H1 (cell line): ENCODE results near the gene VPS26B. TPM values are rescaled to one million over a fixed set of nuclear protein-coding genes. Genes with fewer than 3 reads are reported as not detected.

ENCODE experiments used
- CTCF ChIA-PET: fragments of 300-600 bp; sonication (Branson Sonifier 250); formaldehyde crosslinking; loops from one replicate; lab custom pipeline; 2021; ENCODE audit not compliant: partially characterized antibody; lab: Charles Lee
- POLR2A ChIA-PET: fragments of 300-600 bp; sonication (Branson Sonifier 250); formaldehyde crosslinking; loops from one replicate; lab custom pipeline; 2021; ENCODE audit warnings: inconsistent platforms; ENCODE audit not compliant: partially characterized antibody; lab: Charles Lee
- DNase-seq, 2 experiments: peaks; one replicate each; pipeline versions ENCODE4 v3.0.0 to v3.0.0-alpha.2; 2010 to 2022; ENCODE audit warnings: low spot score in 2 of 2, low read depth in 1 of 2, mixed read lengths in 1 of 2
- FAIRE-seq: peaks from 2 replicates; lab custom pipeline; 2011; peaks lifted over from hg19 to GRCh38; lab: Jason Lieb, UNC
- H2AFZ ChIP-seq: 2 replicates; pipeline ENCODE4 v1.8.1; 2012; ENCODE audit warnings: low read length, inconsistent platforms
- H2AK5ac ChIP-seq: 2 replicates; pipeline ENCODE4 v1.6.1; 2013; ENCODE audit warnings: low read depth, low read length
- H2BK120ac ChIP-seq: replicated peaks from 2 replicates; pipeline ENCODE3; 2013; ENCODE audit warnings: low read depth, low read length, inconsistent platforms
- H2BK12ac ChIP-seq: 2 replicates; pipeline ENCODE4 v1.6.1; 2013; ENCODE audit warnings: low read depth, low read length
- H2BK15ac ChIP-seq: 2 replicates; pipeline ENCODE4 v1.6.1; 2013; ENCODE audit warnings: low read length
- H2BK20ac ChIP-seq: 2 replicates; pipeline ENCODE4 v1.6.1; 2013; ENCODE audit warnings: low read length
- H2BK5ac ChIP-seq: 2 replicates; pipeline ENCODE4 v1.6.1; 2013; ENCODE audit warnings: low read depth, low read length
- H3K14ac ChIP-seq: 2 replicates; pipeline ENCODE4 v1.6.1; 2013; ENCODE audit warnings: inconsistent platforms; ENCODE audit not compliant: insufficient read length
- H3K18ac ChIP-seq: 2 replicates; pipeline ENCODE4 v1.6.1; 2013; ENCODE audit warnings: low read length; ENCODE audit errors: extremely low read depth
- H3K23ac ChIP-seq: 2 replicates; pipeline ENCODE4 v1.6.1; 2013; ENCODE audit warnings: inconsistent platforms; ENCODE audit not compliant: insufficient read length
- H3K23me2 ChIP-seq: 2 replicates; pipeline ENCODE4 v1.6.1; 2013; ENCODE audit warnings: low read depth, low read length
- H3K27ac ChIP-seq: 2 replicates; pipeline ENCODE4 v1.6.1; 2011; ENCODE audit warnings: low read depth, low read length, inconsistent platforms
- H3K27me3 ChIP-seq, 4 experiments: replicated peaks in 1 of 4; 1 replicate in 1 of 4; 2 replicates in 3 of 4; pipeline versions ENCODE4 v1.6.1 to v1.8.1; 2011 to 2013; ENCODE audit warnings: low read length in 3 of 4, mild to moderate bottlenecking in 3 of 4, inconsistent platforms in 2 of 4, mixed read lengths in 2 of 4, moderate library complexity in 1 of 4; ENCODE audit not compliant: control insufficient read depth in 3 of 4, insufficient read depth in 3 of 4; ENCODE audit errors: extremely low read depth in 1 of 4
- H3K36me3 ChIP-seq, 4 experiments: 2 replicates each; pipeline versions ENCODE4 v1.6.1 to v1.8.1; 2011 to 2013; ENCODE audit warnings: mild to moderate bottlenecking in 4 of 4, low read length in 3 of 4, moderate library complexity in 2 of 4, control low read depth in 1 of 4, inconsistent platforms in 1 of 4; ENCODE audit not compliant: insufficient read depth in 4 of 4, control insufficient read depth in 2 of 4
- H3K4ac ChIP-seq: replicated peaks from 2 replicates; pipeline ENCODE3; 2013; ENCODE audit warnings: low read length, low read depth, mixed read lengths, inconsistent platforms; ENCODE audit not compliant: insufficient read length
- H3K4me1 ChIP-seq, 4 experiments: replicated peaks in 1 of 4; 1 replicate in 1 of 4; 2 replicates in 3 of 4; pipeline versions ENCODE4 v1.6.1 to v1.8.1; 2011 to 2013; ENCODE audit warnings: low read length in 3 of 4, inconsistent platforms in 2 of 4, mixed read lengths in 1 of 4; ENCODE audit not compliant: insufficient read depth in 4 of 4, control insufficient read depth in 3 of 4
- H3K4me2 ChIP-seq, 2 experiments: 2 replicates each; pipeline versions ENCODE4 v1.6.1 to v1.8.1; 2011 to 2013; ENCODE audit warnings: low read depth in 2 of 2, low read length in 2 of 2, control low read depth in 1 of 2, inconsistent platforms in 1 of 2, mild to moderate bottlenecking in 1 of 2; ENCODE audit not compliant: insufficient read depth in 1 of 2
- H3K4me3 ChIP-seq, 4 experiments: fragments of 200-600, 300-600 bp in 1 of 4; sonication (generic), shearing (Covaris generic), sonication (Bioruptor Twin) in 1 of 4; 2 replicates each; pipeline versions ENCODE4 v1.5.1 to v1.8.1; 2011 to 2016; ENCODE audit warnings: low read length in 4 of 4, low read depth in 3 of 4, control low read depth in 2 of 4, inconsistent platforms in 2 of 4, mild to moderate bottlenecking in 2 of 4, mixed read lengths in 1 of 4, moderate library complexity in 1 of 4; ENCODE audit not compliant: insufficient read depth in 2 of 4; ENCODE audit errors: extremely low read depth in 1 of 4
- H3K56ac ChIP-seq: replicated peaks from 2 replicates; pipeline ENCODE3; 2013; ENCODE audit warnings: low read depth, mild to moderate bottlenecking, mixed read lengths, low read length, inconsistent platforms; ENCODE audit not compliant: insufficient read length
- H3K79me1 ChIP-seq: 2 replicates; pipeline ENCODE4 v1.6.1; 2013; ENCODE audit warnings: low read depth, low read length, control low read depth
- H3K79me2 ChIP-seq, 2 experiments: 2 replicates each; pipeline versions ENCODE4 v1.6.1 to v1.8.1; 2012 to 2013; ENCODE audit warnings: low read length in 2 of 2, mild to moderate bottlenecking in 2 of 2, inconsistent platforms in 1 of 2; ENCODE audit not compliant: insufficient read depth in 2 of 2, control insufficient read depth in 1 of 2
- H3K9ac ChIP-seq, 4 experiments: replicated peaks in 1 of 4; 1 replicate in 1 of 4; 2 replicates in 3 of 4; pipeline versions ENCODE4 v1.6.1 to v1.8.1; 2011 to 2013; ENCODE audit warnings: low read depth in 3 of 4, low read length in 3 of 4, control low read depth in 2 of 4, mild to moderate bottlenecking in 2 of 4, moderate library complexity in 2 of 4, inconsistent platforms in 1 of 4; ENCODE audit errors: extremely low read depth in 1 of 4
- H3K9me3 ChIP-seq, 2 experiments: 2 replicates each; pipeline versions ENCODE4 v1.6.1 to v1.8.1; 2012 to 2013; ENCODE audit warnings: mild to moderate bottlenecking in 2 of 2, moderate library complexity in 2 of 2, control low read depth in 1 of 2, inconsistent platforms in 1 of 2, low read depth in 1 of 2, low read length in 1 of 2, mixed read lengths in 1 of 2; ENCODE audit not compliant: insufficient read depth in 2 of 2
- H4K20me1 ChIP-seq, 2 experiments: replicated peaks in 1 of 2; 2 replicates each; pipeline versions ENCODE3 to v1.8.1; 2011 to 2013; ENCODE audit warnings: inconsistent platforms in 2 of 2, low read length in 2 of 2, mild to moderate bottlenecking in 1 of 2; ENCODE audit not compliant: insufficient read depth in 2 of 2, control insufficient read depth in 1 of 2
- H4K5ac ChIP-seq: 2 replicates; pipeline ENCODE4 v1.6.1; 2013; ENCODE audit warnings: low read length, low read depth, mixed read lengths, inconsistent platforms; ENCODE audit not compliant: insufficient read length
- H4K8ac ChIP-seq: 2 replicates; pipeline ENCODE4 v1.8.0; 2013; ENCODE audit warnings: mild to moderate bottlenecking, moderate library complexity, low read length, inconsistent platforms; ENCODE audit not compliant: insufficient read depth; ENCODE audit errors: extremely low read depth
- H4K91ac ChIP-seq: replicated peaks from 2 replicates; pipeline ENCODE3; 2013; ENCODE audit warnings: low read length, mixed read lengths, inconsistent platforms; ENCODE audit not compliant: insufficient read length
- BACH1 ChIP-seq: IDR thresholded peaks from 2 replicates; pipeline ENCODE4 v1.6.1; 2012; ENCODE audit warnings: low read length, improper control_type of control experiment
- CEBPB ChIP-seq: IDR thresholded peaks from 2 replicates; pipeline ENCODE4 v1.6.1; 2012; ENCODE audit warnings: low read depth, low read length
- CHD1 ChIP-seq: IDR thresholded peaks from 2 replicates; pipeline ENCODE4 v1.6.1; 2012; ENCODE audit warnings: low read depth, low read length, improper control_type of control experiment
- FOSL1 ChIP-seq: IDR thresholded peaks from 2 replicates; pipeline ENCODE4 v1.6.1; 2011; ENCODE audit warnings: mild to moderate bottlenecking, low read depth, low read length, moderate library complexity; ENCODE audit not compliant: insufficient read depth
- HDAC6 ChIP-seq: IDR thresholded peaks from one replicate; pipeline ENCODE4 v1.7.1; 2012; ENCODE audit warnings: low read depth, mild to moderate bottlenecking, inconsistent platforms, low read length, moderate library complexity
- NANOG ChIP-seq: IDR thresholded peaks from 2 replicates; pipeline ENCODE4 v1.6.1; 2011; ENCODE audit warnings: low read length, low read depth, mild to moderate bottlenecking, inconsistent platforms; ENCODE audit not compliant: insufficient read depth, poor library complexity, severe bottlenecking
- SIX5 ChIP-seq: IDR thresholded peaks from 2 replicates; pipeline ENCODE4 v1.6.1; 2011; ENCODE audit warnings: mild to moderate bottlenecking, low read depth, low read length
- YY1 ChIP-seq: IDR thresholded peaks from 2 replicates; pipeline ENCODE4 v1.6.1; 2011; ENCODE audit warnings: low read depth, mild to moderate bottlenecking, low read length
- WGBS, 2 experiments: shearing (Covaris generic) in 1 of 2; methylation state at CpG; one replicate each; pipeline versions ENCODE4 v1.1.6 to v1.1.7; 2013 to 2015; ENCODE audit warnings: low lambda C conversion rate in 2 of 2, mixed read lengths in 2 of 2, inconsistent platforms in 1 of 2, low coverage in 1 of 2, missing lambda C conversion rate in 1 of 2; ENCODE audit not compliant: insufficient replicate concordance in 2 of 2, insufficient coverage in 1 of 2, insufficient read length in 1 of 2; ENCODE audit errors: extremely low coverage in 1 of 2, missing lambda C conversion rate in 1 of 2; 5-methylcytosine and 5-hydroxymethylcytosine counted together
- polyA plus RNA-seq, 7 experiments: library from polyadenylated mRNA; depleted of rRNA in 3 of 7; stranded (reverse) in 5 of 7; unstranded in 2 of 7; fragments of >200 nt in 5 of 7; fragments of 200-250 nt in 2 of 7; gene quantifications; 1 replicate in 5 of 7; 2 replicates in 1 of 7; 4 replicates in 1 of 7; pipeline versions ENCODE4 v1.2.1 to v1.2.3, GENCODE V29; 2011 to 2013; ENCODE audit warnings: missing spikeins in 2 of 7, mixed read lengths in 2 of 7
- total RNA-seq: library from RNA; stranded (reverse); fragmentation: NEBNext Ultra II Directional; extraction: Animal tissue kit (Norgen Biotek cat#: 25700); gene quantifications from 2 replicates; pipeline ENCODE4 v1.2.1, GENCODE V29; 2021
- TF ChIP-seq, protein P1 (sequence below): IDR thresholded peaks from 2 replicates; pipeline ENCODE4 v1.6.1; 2012; ENCODE audit warnings: inconsistent platforms
- TF ChIP-seq, protein P2 (sequence below): IDR thresholded peaks from 2 replicates; pipeline ENCODE4 v1.6.1; 2011; ENCODE audit warnings: low read length, improper control_type of control experiment

The VPS26B gene
- total and polyA plus RNA-seq, 2 of the 8 experiments (the other 6 are each of a cell fraction or from before 2014, with no cell fraction given), result 18.3 to 27.0 TPM

- no peak overlapping the region for H4K5ac ChIP-seq
- H2AFZ ChIP-seq, result no peak overlapping the region
- H4K20me1 ChIP-seq, result no peaks in the 10 kb centered on the region
- no peaks in the 10 kb centered on the region for H3K79me1 ChIP-seq
- no peak overlapping the region; the same call in 1 of the 2 replicates for H3K18ac ChIP-seq
- CTCF ChIA-PET, result interaction anchor here (1.2 to 1.9 kb wide), 4 partner anchors 8 to 28 kb away, joined by 3 to 5 read pairs (median 5); no protein-coding TSS in a partner anchor
- POLR2A ChIA-PET, result interaction anchor here (1.0 to 1.4 kb wide), 3 partner anchors 9 to 13 kb away, joined by 3 to 4 read pairs (median 3); no protein-coding TSS in a partner anchor
- H3K4ac ChIP-seq, result no peak overlapping the region
- DNase-seq (no peak), FAIRE-seq (no peak)
- H3K27me3 ChIP-seq, result peaks cover 0 to 2% (median 0%) of the 10 kb centered on the region in 4 experiments; a peak in 3 of 7 replicates
- H4K91ac ChIP-seq, result no peak overlapping the region
- H3K4me1 ChIP-seq, result peaks cover 0 to 6% (median 0%) of the 10 kb centered on the region in 4 experiments; a peak in 2 of 7 replicates
- no peak overlapping the region for H3K9ac ChIP-seq
- H2BK120ac ChIP-seq, result no peak overlapping the region
- H2AK5ac ChIP-seq, result no peak overlapping the region
- no peak overlapping the region for H3K4me2 ChIP-seq
- no peak overlapping the region for H3K27ac ChIP-seq
- no peak overlapping the region for H2BK15ac ChIP-seq
- H4K8ac ChIP-seq, result no peak overlapping the region
- no peak overlapping the region for H3K14ac ChIP-seq
- no peak overlapping the region for H2BK5ac ChIP-seq
- no peak overlapping the region for H3K56ac ChIP-seq
- peaks cover 0 to 20% (median 11%) of the 10 kb centered on the region in 4 experiments; a peak in 6 of 8 replicates for H3K36me3 ChIP-seq
- no peaks in the 10 kb centered on the region for H3K9me3 ChIP-seq
- H3K4me3 ChIP-seq, result no peak overlapping the region
- H3K79me2 ChIP-seq, result peaks cover 0 to 7% of the 10 kb centered on the region in 2 experiments; a peak in 1 of 4 replicates
- H3K23ac ChIP-seq, result no peak overlapping the region
- no peak overlapping the region for H2BK12ac ChIP-seq
- 95% methylated on average over 22 of the region's 22 CpGs; no CpG with 5 or more reads in 1 of the 2 experiments for WGBS, 2 experiments
- H2BK20ac ChIP-seq, result no peak overlapping the region
- peaks cover under 1% of the 10 kb centered on the region for H3K23me2 ChIP-seq
- no peak for TF ChIP-seq BACH1
- TF ChIP-seq NANOG, result no peak
- TF ChIP-seq CEBPB, result no peak
- no peak for TF ChIP-seq YY1
- TF ChIP-seq, protein P1, sequence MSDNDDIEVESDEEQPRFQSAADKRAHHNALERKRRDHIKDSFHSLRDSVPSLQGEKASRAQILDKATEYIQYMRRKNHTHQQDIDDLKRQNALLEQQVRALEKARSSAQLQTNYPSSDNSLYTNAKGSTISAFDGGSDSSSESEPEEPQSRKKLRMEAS, result no peak
- TF ChIP-seq HDAC6, result no peak
- TF ChIP-seq, protein P2, sequence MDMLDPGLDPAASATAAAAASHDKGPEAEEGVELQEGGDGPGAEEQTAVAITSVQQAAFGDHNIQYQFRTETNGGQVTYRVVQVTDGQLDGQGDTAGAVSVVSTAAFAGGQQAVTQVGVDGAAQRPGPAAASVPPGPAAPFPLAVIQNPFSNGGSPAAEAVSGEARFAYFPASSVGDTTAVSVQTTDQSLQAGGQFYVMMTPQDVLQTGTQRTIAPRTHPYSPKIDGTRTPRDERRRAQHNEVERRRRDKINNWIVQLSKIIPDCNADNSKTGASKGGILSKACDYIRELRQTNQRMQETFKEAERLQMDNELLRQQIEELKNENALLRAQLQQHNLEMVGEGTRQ, result no peak
- no peak for TF ChIP-seq FOSL1
- TF ChIP-seq CHD1, result no peak
- TF ChIP-seq SIX5, result no peak
Measured at GRCh38 chr11:134282121-134283045, 57.9 kb downstream of the VPS26B start.
